Ovary (tissue), 1 donor: ENCODE measurements around the gene GRIN3B.

Experiments used
- EP300 ChIP-seq: sonication (generic); formaldehyde crosslinking; IDR thresholded peaks from one replicate; pipeline ENCODE4 v1.6.1; 2017; ENCODE audit warnings: antibody characterized with exemption
- POLR2A ChIP-seq: fragments of 450-650 bp; IDR thresholded peaks from one replicate; pipeline ENCODE4 v1.6.1; 2017; ENCODE audit warnings: antibody characterized with exemption, mild to moderate bottlenecking, moderate library complexity

GRCh38 chr19:989381-990081 is 10.7 kb upstream of the GRIN3B start:
- TF ChIP-seq POLR2A (no peak), EP300 (no peak)
